Measurements from ENCODE around the gene OR56B4.
"Not testable (repeated sequence)": the region's sequence is repeated elsewhere in the genome, so short reads cannot be mapped to it uniquely, and the experiment has no call there.

The OR56B4 gene

GRCh38 chr11:6116638-6117037, 9.2 kb downstream of the OR56B4 start:
- H3K36me3 Mint-ChIP-seq: no peaks in the 10 kb centered on the region
- CTCF ChIA-PET: interaction anchor here (0.7 kb wide), 1 partner anchor 1480 kb away, joined by 3 read pairs; no protein-coding TSS in a partner anchor
- DNase-seq: no peak
- H3K27ac Mint-ChIP-seq: no peak overlapping the region
- no peak overlapping the region for H3K4me3 Mint-ChIP-seq
- H3K27me3 Mint-ChIP-seq: peaks cover 2% of the 10 kb centered on the region
- no peaks in the 10 kb centered on the region for H3K4me1 Mint-ChIP-seq
- H3K9me3 Mint-ChIP-seq: peaks cover 2% of the 10 kb centered on the region

- Mint-ChIP-seq H3K36me3 (no peaks in the 10 kb centered on the region), H3K27me3 (no peaks in the 10 kb centered on the region), H3K4me3 (no peak overlapping the region), H3K27ac (no peak overlapping the region), H3K4me1 (no peaks in the 10 kb centered on the region), H3K9me3 (peaks cover 1% of the 10 kb centered on the region)
- CTCF ChIA-PET: no interaction called here
- no peak for DNase-seq
These were observed 16.8 kb downstream of the OR56B4 start for GRCh38 chr11:6124245-6124644.

- Mint-ChIP-seq H3K27ac (no peak overlapping the region), H3K9me3 (no peaks in the 10 kb centered on the region), H3K36me3 (no peaks in the 10 kb centered on the region), H3K4me3 (no peak overlapping the region), H3K27me3 (peaks cover 4% of the 10 kb centered on the region), H3K4me1 (no peaks in the 10 kb centered on the region)
- CTCF ChIA-PET: no interaction called here
- no peak for DNase-seq
These were observed 20.4 kb downstream of the OR56B4 start for GRCh38 chr11:6127881-6128280.

- no peak overlapping the region for H3K27ac Mint-ChIP-seq
These were observed 21.5 kb downstream of the OR56B4 start for GRCh38 chr11:6129011-6129410.

GRCh38 chr11:6129635-6130034, 22.2 kb downstream of the OR56B4 start:
- H3K27me3 Mint-ChIP-seq: peaks cover 4% of the 10 kb centered on the region
- H3K36me3 Mint-ChIP-seq: no peaks in the 10 kb centered on the region
- CTCF ChIA-PET: no interaction called here
- no peaks in the 10 kb centered on the region for H3K9me3 Mint-ChIP-seq
- DNase-seq: no peak
- no peak overlapping the region for H3K27ac Mint-ChIP-seq
- H3K4me1 Mint-ChIP-seq: no peaks in the 10 kb centered on the region
- H3K4me3 Mint-ChIP-seq: no peak overlapping the region

More at GRCh38 chr11:6129011-6129410, 21.5 kb downstream of the OR56B4 start:
- DNase-seq: no peak
- no peaks in the 10 kb centered on the region for H3K36me3 Mint-ChIP-seq
- H3K27me3 Mint-ChIP-seq: peaks cover 4% of the 10 kb centered on the region
- no peaks in the 10 kb centered on the region for H3K9me3 Mint-ChIP-seq
- H3K4me1 Mint-ChIP-seq: no peaks in the 10 kb centered on the region
- no peak overlapping the region for H3K4me3 Mint-ChIP-seq
- CTCF ChIA-PET: no interaction called here

GRCh38 chr11:6132431-6132830, 24.9 kb downstream of the OR56B4 start:
- Mint-ChIP-seq H3K9me3 (no peaks in the 10 kb centered on the region), H3K27me3 (peaks cover 7% of the 10 kb centered on the region), H3K4me1 (no peaks in the 10 kb centered on the region), H3K27ac (no peak overlapping the region), H3K36me3 (no peaks in the 10 kb centered on the region), H3K4me3 (no peak overlapping the region)
- CTCF ChIA-PET: no interaction called here
- DNase-seq: no peak

- not testable (repeated sequence) for H3K27me3 Mint-ChIP-seq, H3K27ac Mint-ChIP-seq, H3K9me3 Mint-ChIP-seq, DNase-seq, H3K4me3 Mint-ChIP-seq, H3K36me3 Mint-ChIP-seq, H3K4me1 Mint-ChIP-seq
- CTCF ChIA-PET: interaction anchor here (0.6 kb wide), 1 partner anchor 911 kb away, joined by 3 read pairs; no protein-coding TSS in a partner anchor
These were observed 28.5 kb downstream of the OR56B4 start for GRCh38 chr11:6135936-6136335.

GRCh38 chr11:6142936-6143335, 35.5 kb downstream of the OR56B4 start:
- no peaks in the 10 kb centered on the region for H3K4me1 Mint-ChIP-seq
- CTCF ChIA-PET: no interaction called here
- H3K9me3 Mint-ChIP-seq: no peaks in the 10 kb centered on the region
- no peak overlapping the region for H3K4me3 Mint-ChIP-seq
- H3K36me3 Mint-ChIP-seq: no peaks in the 10 kb centered on the region
- no peaks in the 10 kb centered on the region for H3K27me3 Mint-ChIP-seq
- H3K27ac Mint-ChIP-seq: no peak overlapping the region
- no peak for DNase-seq

GRCh38 chr11:6143737-6144136, 36.3 kb downstream of the OR56B4 start:
- DNase-seq, H3K9me3 Mint-ChIP-seq, H3K36me3 Mint-ChIP-seq, H3K27ac Mint-ChIP-seq, H3K27me3 Mint-ChIP-seq, H3K4me3 Mint-ChIP-seq, H3K4me1 Mint-ChIP-seq, CTCF ChIA-PET: not testable (repeated sequence)

GRCh38 chr11:6151117-6151516, 43.6 kb downstream of the OR56B4 start:
- Mint-ChIP-seq H3K9me3 (peaks cover 3% of the 10 kb centered on the region), H3K27ac (no peak overlapping the region)
- CTCF ChIA-PET: no interaction called here

GRCh38 chr11:6152126-6152525, 44.6 kb downstream of the OR56B4 start:
- Mint-ChIP-seq H3K27me3 (no peaks in the 10 kb centered on the region), H3K36me3 (no peaks in the 10 kb centered on the region), H3K4me1 (no peaks in the 10 kb centered on the region), H3K27ac (no peak overlapping the region), H3K4me3 (no peak overlapping the region), H3K9me3 (peaks cover 3% of the 10 kb centered on the region)
- no peak for DNase-seq
- CTCF ChIA-PET: no interaction called here

More at GRCh38 chr11:6151117-6151516, 43.6 kb downstream of the OR56B4 start:
- Mint-ChIP-seq H3K27me3 (no peaks in the 10 kb centered on the region), H3K36me3 (no peaks in the 10 kb centered on the region), H3K4me3 (no peak overlapping the region), H3K4me1 (no peaks in the 10 kb centered on the region)
- no peak for DNase-seq

GRCh38 chr11:6156628-6157359, 49.3 kb downstream of the OR56B4 start:
- CTCF ChIA-PET: interaction anchor here (0.9 kb wide), 1 partner anchor 16 kb away, joined by 3 read pairs; no protein-coding TSS in a partner anchor

More at GRCh38 chr11:6156628-6157359, 49.3 kb downstream of the OR56B4 start:
- Mint-ChIP-seq H3K4me3 (no peak overlapping the region), H3K27me3 (no peaks in the 10 kb centered on the region), H3K27ac (no peak overlapping the region), H3K4me1 (no peaks in the 10 kb centered on the region), H3K36me3 (no peaks in the 10 kb centered on the region), H3K9me3 (no peaks in the 10 kb centered on the region)
- no peak for DNase-seq

Measured in activated naive CD4-positive, alpha-beta T cell treated with anti-CD3 and anti-CD28 coated beads, Interleukin-2, amount 10 ng/mL, durations not matched to agents 7 days and 5 days (primary cell).